Measurements from ENCODE around the gene CCNL2.
A peak's percentile ranks its signal among the peaks of the same experiment; 100 is the strongest.

CCNL2 gene

GRCh38 chr1:1374589-1374928, 24.6 kb downstream of the CCNL2 start:
- TF ChIP-seq, protein P1, sequence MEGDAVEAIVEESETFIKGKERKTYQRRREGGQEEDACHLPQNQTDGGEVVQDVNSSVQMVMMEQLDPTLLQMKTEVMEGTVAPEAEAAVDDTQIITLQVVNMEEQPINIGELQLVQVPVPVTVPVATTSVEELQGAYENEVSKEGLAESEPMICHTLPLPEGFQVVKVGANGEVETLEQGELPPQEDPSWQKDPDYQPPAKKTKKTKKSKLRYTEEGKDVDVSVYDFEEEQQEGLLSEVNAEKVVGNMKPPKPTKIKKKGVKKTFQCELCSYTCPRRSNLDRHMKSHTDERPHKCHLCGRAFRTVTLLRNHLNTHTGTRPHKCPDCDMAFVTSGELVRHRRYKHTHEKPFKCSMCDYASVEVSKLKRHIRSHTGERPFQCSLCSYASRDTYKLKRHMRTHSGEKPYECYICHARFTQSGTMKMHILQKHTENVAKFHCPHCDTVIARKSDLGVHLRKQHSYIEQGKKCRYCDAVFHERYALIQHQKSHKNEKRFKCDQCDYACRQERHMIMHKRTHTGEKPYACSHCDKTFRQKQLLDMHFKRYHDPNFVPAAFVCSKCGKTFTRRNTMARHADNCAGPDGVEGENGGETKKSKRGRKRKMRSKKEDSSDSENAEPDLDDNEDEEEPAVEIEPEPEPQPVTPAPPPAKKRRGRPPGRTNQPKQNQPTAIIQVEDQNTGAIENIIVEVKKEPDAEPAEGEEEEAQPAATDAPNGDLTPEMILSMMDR (conservative IDR thresholded peaks at IDR 0.05; ENCODE audit: low read length) = no peak
- TF ChIP-seq EZH2phosphoT487 (IDR thresholded peaks at IDR 0.05; ENCODE audit: borderline replicate concordance) = no peak
- peak overlapping the region; percentile 92 for H3K4me3 ChIP-seq (ENCODE audit: low read length, poor library complexity, severe bottlenecking)
- peaks cover 40% of the 10 kb centered on the region for H3K79me2 ChIP-seq (ENCODE audit: insufficient read depth, low read length)
- peak overlapping the region; percentile 78 for H2AFZ ChIP-seq (ENCODE audit: low read length)
- no peaks in the 10 kb centered on the region for H3K36me3 ChIP-seq (ENCODE audit: insufficient read depth, low read length)
- no peaks in the 10 kb centered on the region for H3K9me3 ChIP-seq (ENCODE audit: insufficient read depth, low read depth, low read length)
- peaks cover 26% of the 10 kb centered on the region for H4K20me1 ChIP-seq (ENCODE audit: insufficient read depth, low read length, poor library complexity, severe bottlenecking)
- H3K4me1 ChIP-seq (ENCODE audit: insufficient read depth, low read length, poor library complexity, severe bottlenecking) = peaks cover 40% of the 10 kb centered on the region
- peak overlapping the region; percentile 97 for H3K9ac ChIP-seq (ENCODE audit: low read depth, low read length, poor library complexity, severe bottlenecking)
- no peaks in the 10 kb centered on the region for H3F3A ChIP-seq (ENCODE audit: low read depth)
- H3K27me3 ChIP-seq (ENCODE audit: insufficient read depth, low read length, poor library complexity, severe bottlenecking) = no peaks in the 10 kb centered on the region
- peak overlapping the region; percentile 99 for H3K4me2 ChIP-seq (ENCODE audit: low read depth, low read length, poor library complexity, severe bottlenecking)
- no peaks in the 10 kb centered on the region for H3K9me2 ChIP-seq (replicated peaks; ENCODE audit: low read depth, low read length)

GRCh38 chr1:1373815-1374588, 25.1 kb downstream of the CCNL2 start:
- Histone ChIP-seq H3K9me3 (ENCODE audit: insufficient read depth, low read depth, low read length) (no peaks in the 10 kb centered on the region), H3F3A (ENCODE audit: low read depth) (no peaks in the 10 kb centered on the region), H4K20me1 (ENCODE audit: insufficient read depth, low read length, poor library complexity, severe bottlenecking) (peaks cover 26% of the 10 kb centered on the region), H3K4me1 (ENCODE audit: insufficient read depth, low read length, poor library complexity, severe bottlenecking) (peaks cover 40% of the 10 kb centered on the region), H3K36me3 (ENCODE audit: insufficient read depth, low read length) (no peaks in the 10 kb centered on the region), H3K9ac (ENCODE audit: low read depth, low read length, poor library complexity, severe bottlenecking) (peak overlapping the region; percentile 97), H3K9me2 (replicated peaks; ENCODE audit: low read depth, low read length) (no peaks in the 10 kb centered on the region), H2AFZ (ENCODE audit: low read length) (no peak overlapping the region), H3K79me2 (ENCODE audit: insufficient read depth, low read length) (peaks cover 40% of the 10 kb centered on the region), H3K27me3 (ENCODE audit: insufficient read depth, low read length, poor library complexity, severe bottlenecking) (no peaks in the 10 kb centered on the region), H3K4me3 (ENCODE audit: low read length, poor library complexity, severe bottlenecking) (peak overlapping the region; percentile 92), H3K4me2 (ENCODE audit: low read depth, low read length, poor library complexity, severe bottlenecking) (peak overlapping the region; percentile 99)
- no peak for TF ChIP-seq EZH2phosphoT487 (IDR thresholded peaks at IDR 0.05; ENCODE audit: borderline replicate concordance)
- TF ChIP-seq, protein P1 (conservative IDR thresholded peaks at IDR 0.05; ENCODE audit: low read length) = no peak

DNA sequence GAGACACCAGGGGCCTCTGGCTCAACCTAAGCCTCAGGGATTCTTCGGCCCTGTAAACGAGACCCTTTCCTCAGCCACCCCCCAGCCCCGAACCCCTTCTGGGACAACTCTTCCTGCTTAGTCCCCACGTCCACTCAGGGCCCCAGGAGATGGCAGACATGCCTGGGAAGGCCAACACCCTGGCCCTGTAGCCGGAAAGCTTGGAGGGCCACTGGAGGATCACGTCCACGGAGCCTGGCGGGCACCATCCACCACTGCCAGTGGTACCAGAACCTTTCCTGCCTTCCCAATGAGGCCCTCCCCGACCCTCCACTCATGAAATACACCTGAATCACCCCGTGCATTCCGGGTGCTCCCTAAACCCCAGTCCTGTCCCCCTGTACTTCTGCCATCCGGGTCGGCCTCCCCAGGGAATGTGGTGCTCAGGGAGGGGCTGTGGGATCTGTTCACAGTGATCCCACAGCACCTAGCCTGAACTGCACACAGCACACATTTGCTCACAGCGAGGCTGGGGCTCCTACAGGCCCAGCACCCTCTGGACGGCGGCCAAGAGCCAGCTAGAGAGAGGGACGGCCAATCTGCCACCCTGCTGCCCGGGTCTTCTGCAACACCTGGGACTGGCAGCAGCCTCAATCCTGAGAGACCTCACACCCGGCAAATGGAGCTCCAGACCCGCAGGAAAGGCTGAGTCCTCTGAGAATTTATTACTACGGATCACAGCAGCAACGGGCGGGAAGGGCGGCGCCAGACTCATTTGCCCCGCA, 25.9 kb downstream of the CCNL2 start:
- TF ChIP-seq, protein P1 (conservative IDR thresholded peaks at IDR 0.05; ENCODE audit: low read length) = no peak
- no peak for TF ChIP-seq EZH2phosphoT487 (IDR thresholded peaks at IDR 0.05; ENCODE audit: borderline replicate concordance)
- peak overlapping the region; percentile 99 for H3K4me2 ChIP-seq (ENCODE audit: low read depth, low read length, poor library complexity, severe bottlenecking)
- H3K36me3 ChIP-seq (ENCODE audit: insufficient read depth, low read length) = no peaks in the 10 kb centered on the region
- peaks cover 40% of the 10 kb centered on the region for H3K4me1 ChIP-seq (ENCODE audit: insufficient read depth, low read length, poor library complexity, severe bottlenecking)
- H3K9ac ChIP-seq (ENCODE audit: low read depth, low read length, poor library complexity, severe bottlenecking) = peak overlapping the region; percentile 97
- peak overlapping the region; percentile 92 for H3K4me3 ChIP-seq (ENCODE audit: low read length, poor library complexity, severe bottlenecking)
- H4K20me1 ChIP-seq (ENCODE audit: insufficient read depth, low read length, poor library complexity, severe bottlenecking) = peaks cover 26% of the 10 kb centered on the region
- H3K79me2 ChIP-seq (ENCODE audit: insufficient read depth, low read length) = peaks cover 40% of the 10 kb centered on the region
- H3K27me3 ChIP-seq (ENCODE audit: insufficient read depth, low read length, poor library complexity, severe bottlenecking) = no peaks in the 10 kb centered on the region
- no peaks in the 10 kb centered on the region for H3K9me2 ChIP-seq (replicated peaks; ENCODE audit: low read depth, low read length)
- H3F3A ChIP-seq (ENCODE audit: low read depth) = no peaks in the 10 kb centered on the region
- H2AFZ ChIP-seq (ENCODE audit: low read length) = no peak overlapping the region
- no peaks in the 10 kb centered on the region for H3K9me3 ChIP-seq (ENCODE audit: insufficient read depth, low read depth, low read length)
